Stimulated activated CD8-positive, alpha-beta memory T cell treated with anti-CD3 and anti-CD28 coated beads, Interleukin-12 subunit alpha, Interleukin-12 subunit beta, amount 100 ng/mL, for 24 hours (primary cell): ENCODE data around the gene NRXN3.
A peak's percentile ranks its signal among the peaks of the same experiment; 100 is the strongest.

Experiments used
- DNase-seq: peaks from one replicate; pipeline ENCODE4 v3.0.0-alpha.2; 2020; ENCODE audit errors: extremely low read depth

Gene NRXN3

DNA sequence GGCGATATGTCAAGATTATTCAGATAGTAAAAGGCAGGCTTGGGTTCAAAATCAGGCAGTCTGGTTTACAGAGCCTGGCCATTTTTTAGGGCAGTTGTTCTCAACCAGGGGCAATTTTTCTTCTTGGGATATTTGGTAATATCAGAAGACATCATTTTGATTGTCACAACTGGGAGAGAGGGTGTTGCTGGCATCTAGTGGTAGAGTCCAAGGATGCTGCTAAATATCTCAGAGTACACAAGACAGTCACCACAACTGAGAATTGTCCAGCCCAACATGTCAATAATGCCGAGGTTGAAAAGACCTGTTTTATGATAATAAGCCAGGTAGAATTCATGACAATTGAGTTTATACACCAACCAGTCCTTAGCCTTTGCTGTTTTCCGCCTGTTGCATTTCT, 733.9 kb downstream of the NRXN3 start:
- DNase-seq = no peak

DNA sequence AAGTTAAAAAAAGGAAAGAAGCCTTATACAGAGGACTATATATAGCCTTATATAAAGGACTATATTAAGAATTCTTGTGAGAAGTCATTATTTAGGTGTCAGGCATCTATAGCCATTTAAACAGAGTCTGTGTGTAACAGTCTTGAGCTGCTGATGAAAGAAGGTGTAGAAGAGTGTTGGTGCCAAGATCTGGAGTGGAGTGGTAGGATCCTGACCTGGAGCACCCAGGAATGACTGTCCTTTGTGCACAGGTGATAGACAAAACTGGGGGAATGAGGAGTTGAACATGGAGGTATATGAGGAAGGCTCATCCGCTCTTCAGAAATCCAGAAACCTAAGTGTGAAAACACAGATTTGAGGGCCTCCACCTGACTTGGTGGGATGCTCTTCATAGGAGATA, 747.3 kb downstream of the NRXN3 start:
- no peak for DNase-seq

DNA sequence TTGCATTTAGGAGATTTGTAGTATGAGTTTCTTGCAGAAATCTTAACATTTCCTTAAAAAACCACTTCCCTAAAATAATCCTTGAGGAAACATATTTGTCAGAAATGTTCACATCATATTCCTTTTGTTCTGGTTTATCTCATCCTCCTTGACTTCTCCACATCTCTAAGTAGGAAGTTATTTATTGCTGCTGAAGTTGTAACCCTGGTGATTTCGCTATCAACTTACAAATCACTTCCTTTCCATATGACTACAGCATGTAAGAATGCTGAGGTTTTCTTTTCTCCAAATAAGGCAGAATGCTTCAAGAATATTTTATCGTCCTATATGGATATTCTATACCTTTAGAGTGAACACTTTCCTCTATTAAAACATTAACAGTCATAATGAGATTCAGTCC, 751.7 kb downstream of the NRXN3 start:
- no peak for DNase-seq

DNA sequence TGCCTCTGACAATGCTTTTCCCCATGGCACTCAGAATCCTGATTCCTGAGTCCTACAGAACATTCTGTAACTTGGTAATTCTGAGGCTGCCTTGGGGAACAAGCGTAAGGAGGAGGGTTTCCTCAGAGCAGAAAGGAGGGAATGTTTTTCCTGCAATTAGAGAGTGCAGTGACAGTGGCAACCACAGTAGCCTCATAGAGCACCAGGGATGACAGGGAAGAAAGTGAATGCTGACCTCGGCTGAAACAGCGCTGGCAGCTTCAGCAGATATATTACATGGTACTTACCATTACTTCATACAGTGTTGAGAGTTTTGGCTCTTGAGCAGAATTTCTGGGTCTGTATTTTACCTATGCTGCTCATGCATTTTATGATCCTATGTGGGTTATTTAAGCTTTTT, 757.1 kb downstream of the NRXN3 start:
- DNase-seq = no peak

DNA sequence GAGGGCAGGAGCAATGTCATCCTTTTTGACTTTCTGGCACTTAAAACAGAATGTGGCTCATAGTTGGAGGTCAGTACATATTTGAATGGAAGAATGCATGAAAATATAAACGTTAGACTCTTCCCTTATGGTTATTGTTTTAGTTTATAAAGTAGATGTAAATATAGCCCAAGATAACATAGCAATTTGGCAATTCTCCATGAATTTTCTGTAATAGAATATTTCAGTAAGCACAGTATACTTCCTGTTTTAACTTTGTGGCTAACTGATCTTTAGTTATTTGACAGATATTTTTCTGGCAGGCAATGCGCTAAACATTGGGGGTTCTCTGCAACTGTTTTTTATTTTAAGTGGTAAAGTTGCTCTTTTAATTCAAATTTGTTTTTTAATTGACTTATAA, 763.0 kb downstream of the NRXN3 start:
- DNase-seq = no peak

DNA sequence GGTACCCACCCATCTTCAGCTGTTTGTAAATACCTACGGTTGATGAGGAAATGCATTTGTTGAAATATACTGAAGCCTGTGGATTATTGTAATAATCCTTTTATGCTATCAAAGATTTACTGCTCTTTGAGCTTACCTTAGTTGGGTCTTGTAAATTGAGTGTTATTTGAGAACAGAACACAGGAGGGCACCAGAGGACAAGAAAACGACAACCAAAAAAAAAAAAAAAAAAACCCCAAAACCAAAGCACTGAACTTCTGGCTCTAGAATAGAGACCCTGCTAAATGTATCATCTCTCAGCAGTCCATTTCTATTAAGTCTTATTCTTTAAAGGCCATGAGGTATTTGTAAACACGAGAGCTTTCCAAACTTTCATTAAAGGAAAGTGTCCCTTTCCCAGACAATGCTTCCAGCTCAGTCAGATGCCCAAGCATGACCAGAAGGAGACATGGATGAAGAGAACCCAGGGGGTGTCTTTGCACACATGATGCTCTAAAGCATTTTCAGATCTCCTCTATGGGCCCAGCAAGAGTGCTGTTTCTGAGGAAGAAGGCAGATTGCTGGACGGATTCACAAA, 763.9 kb downstream of the NRXN3 start:
- no peak for DNase-seq

DNA sequence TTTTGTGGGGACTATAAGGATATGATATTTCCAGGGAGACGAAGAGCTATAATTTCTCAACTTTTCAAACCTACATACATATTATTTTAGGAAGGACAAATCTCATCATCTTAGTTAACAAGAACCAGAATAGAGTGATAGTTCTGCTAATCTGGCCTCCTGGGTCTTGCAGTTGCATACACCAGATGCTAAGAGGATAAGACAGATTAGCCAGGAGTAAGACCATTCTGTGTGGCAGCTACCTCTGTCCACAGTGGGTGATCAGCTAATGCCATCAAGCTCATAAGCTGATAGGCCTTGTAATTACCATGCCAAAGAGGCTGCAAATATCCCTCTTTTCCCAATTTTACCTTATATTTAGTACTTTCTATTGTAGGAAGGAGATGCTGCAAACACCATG, 776.8 kb downstream of the NRXN3 start:
- no peak for DNase-seq

DNA sequence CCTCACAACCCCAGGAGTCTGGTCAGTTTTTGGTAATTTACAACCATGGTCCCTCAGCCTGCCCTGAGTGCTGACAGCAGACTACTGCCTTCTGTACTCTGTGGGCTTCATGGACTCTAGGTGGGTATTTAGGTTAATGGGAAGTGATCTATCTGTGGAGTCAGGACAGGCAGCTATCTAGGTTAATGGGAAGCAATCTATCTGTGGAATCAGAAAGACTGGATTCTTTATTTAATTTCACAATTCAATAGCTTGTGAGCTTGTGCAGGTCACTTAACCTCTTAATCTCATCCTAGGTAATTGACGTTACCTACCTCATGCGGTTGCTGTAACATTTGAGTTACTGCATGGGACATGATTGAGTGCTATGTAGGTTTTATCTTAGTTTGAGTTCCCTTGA, 777.5 kb downstream of the NRXN3 start:
- DNase-seq = no peak

DNA sequence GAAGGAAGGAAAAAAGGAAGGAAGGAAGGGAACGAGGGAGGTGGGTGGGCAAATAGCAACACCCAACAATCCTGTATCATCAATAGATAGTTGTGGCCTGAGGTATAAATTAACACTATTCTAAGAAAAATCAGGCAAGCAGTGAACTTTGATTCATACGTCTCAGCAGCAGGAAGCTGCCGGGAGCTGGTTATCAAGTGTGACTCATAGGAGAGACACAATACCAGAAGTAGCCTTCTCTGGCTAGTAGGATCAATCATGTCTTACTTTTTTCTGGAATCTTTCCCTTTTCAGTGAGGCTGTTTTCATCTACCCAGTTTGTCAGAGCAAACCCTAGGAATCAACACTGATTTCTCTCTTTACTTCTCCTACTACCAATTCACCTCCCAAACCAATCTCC, 780.5 kb downstream of the NRXN3 start:
- DNase-seq = no peak

DNA sequence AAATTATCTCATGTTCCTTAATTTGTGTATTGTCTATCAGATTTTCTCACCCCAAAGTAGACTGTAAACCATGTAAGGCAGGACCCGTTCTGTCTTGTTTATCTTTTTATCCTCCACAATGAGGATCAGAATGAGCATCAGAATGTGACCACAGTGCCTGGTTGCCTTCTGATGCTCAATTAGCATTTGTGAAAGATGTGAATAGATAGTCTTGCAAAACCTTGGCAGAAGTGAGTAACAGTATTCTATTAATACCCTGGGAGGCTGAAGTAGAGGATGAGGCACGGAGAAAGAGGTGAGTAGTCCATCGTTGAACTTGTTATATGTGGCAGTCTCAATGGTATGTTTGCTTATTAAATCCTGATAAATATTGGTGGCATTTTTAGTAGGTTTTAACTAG, 781.4 kb downstream of the NRXN3 start:
- DNase-seq = no peak

DNA sequence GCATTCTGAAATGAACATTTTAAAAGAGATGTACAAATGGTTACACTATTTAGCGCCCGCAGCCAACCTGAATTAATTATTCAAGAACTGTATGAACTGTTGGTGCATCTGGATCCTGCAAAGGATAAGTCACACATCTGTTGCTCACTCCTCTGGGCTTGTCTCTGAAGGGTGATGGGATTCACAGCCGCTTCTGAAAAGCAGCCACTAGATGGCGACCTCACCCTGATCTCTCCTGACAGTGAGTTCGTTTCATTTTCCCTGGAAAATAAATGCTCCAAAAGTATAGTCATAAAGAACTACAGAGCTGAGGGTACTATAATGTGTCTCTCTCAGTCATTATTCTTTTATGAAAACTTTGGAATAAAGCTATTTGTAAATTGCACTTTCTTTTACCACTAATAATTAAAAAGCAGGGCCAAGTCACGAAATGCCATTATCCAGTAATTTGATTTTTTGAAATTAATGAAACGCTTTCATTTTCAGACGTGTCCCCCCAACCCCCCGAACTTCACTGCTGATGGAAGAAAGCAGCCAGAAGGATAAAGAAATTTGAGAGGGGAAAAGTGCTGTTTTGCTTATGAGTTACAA, 789.6 kb downstream of the NRXN3 start:
- DNase-seq = peak; percentile 3

DNA sequence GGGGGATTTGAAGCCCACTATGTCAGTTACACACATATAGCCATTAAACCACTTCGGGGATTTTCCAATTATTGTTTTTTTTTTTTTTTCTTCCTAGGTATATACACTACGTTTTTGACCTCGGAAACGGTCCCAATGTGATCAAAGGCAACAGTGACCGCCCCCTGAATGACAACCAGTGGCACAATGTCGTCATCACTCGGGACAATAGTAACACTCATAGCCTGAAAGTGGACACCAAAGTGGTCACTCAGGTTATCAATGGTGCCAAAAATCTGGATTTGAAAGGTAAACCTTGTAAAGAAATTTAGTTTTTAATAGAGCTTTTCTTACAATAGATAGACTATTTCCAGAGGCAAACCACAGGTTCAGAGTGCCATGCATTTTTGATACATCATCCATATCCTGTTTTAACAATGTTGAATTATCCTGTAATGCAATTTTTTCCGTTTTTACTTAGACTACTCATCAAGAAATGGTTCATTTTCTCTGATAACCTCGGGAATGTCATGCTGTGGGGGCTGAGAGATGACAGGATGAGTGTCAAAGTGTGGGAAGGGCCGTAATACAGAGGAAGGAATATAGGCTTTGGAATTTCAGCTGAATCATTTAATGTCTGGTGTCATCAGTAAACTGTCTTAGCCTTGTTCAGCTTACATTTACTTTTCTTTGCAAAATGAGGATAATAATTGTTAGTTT, 797.1 kb downstream of the NRXN3 start:
- no peak for DNase-seq

DNA sequence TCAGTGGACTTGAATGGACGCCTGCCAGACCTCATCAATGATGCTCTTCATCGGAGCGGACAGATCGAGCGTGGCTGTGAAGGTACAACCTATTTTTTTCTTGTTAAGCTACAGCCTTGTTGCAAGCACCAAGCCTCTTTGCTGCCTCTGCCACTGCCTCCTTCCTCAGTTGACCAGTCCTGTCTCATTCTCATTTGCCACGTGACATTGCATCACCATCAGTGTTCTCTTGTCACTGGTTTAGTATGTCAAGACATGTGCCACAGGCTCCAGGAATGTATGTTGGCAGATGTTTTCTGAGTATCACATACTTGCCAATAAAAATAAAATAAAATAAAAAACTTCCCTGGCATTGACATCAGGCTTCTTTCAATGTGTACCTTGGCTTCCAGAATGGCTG, 798.1 kb downstream of the NRXN3 start:
- DNase-seq = no peak

DNA sequence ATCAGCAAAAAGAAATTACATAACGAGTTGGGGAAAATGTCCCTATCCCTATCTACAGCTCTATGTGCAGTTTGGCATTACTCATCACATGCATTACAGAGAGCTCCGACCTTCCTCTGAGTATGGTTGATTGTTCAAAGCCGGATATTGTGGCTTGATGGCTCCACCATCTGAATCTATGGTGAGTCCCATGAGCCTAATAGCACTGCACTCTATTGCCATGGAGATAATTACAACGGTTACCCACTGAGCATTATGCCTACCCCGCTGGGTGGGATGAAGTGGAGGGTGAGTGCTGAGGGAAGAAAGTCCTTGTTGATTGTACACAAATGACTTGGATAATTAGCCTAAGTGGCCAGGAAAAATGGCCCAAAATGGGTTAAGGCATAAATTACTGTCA, 800.5 kb downstream of the NRXN3 start:
- DNase-seq = no peak

DNA sequence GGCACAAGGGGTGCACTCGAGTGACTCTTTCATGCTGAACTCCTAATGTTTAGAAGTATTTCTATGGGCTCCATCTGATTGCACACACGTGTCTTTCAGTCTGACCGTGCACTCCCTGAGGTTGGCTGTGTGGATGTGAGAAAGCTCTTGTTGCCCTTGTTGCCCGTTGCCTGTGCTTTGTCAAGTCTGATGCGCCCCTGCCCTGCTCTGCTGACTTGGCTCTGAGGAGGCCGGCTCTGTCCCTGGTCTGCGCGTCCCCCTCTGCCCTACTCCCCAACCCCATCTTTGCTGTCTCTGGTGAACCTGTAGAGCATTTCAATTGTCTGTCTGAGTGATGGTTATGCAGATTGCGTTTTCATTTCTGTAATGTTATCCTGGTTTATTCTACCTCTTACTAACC, 802.3 kb downstream of the NRXN3 start:
- DNase-seq = no peak

DNA sequence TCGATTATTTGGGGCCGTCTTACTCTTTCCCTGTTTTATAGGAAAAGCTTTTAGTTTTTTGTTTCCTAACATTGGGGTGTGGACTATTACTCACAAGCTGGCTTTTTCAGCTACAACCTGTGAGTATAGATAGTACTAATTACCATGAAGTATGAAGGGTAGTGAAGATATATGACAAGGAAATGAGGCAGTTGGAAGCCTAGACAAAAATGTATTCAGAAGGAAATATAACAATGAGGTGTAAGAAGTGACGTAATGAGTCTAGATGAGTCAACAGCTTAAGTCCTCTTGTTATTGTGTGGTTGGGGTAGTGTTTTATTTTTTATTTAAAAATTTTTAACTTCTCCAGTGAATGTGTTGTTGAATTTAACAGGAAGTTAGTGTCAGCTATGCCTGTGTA, 804.5 kb downstream of the NRXN3 start:
- DNase-seq = no peak

DNA sequence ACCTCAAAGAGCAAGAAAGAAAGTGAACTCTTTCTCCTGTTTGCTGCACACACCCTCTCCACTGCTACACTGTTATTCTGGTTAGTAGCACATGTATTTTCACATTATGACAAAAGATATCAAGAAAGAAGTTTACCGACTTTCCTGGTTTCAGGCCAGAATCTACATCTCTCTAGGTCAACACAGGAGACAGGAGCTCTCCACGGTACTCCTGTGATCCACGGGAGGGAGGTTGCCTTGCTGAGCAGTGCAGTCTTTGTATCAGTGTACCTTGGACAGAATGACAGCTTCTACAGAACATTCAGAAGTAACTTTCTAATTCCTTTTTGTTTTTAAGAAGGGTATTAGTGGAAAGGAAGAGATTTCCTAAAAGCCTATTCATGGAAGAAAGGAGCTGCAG, 805.6 kb downstream of the NRXN3 start:
- DNase-seq = no peak

DNA sequence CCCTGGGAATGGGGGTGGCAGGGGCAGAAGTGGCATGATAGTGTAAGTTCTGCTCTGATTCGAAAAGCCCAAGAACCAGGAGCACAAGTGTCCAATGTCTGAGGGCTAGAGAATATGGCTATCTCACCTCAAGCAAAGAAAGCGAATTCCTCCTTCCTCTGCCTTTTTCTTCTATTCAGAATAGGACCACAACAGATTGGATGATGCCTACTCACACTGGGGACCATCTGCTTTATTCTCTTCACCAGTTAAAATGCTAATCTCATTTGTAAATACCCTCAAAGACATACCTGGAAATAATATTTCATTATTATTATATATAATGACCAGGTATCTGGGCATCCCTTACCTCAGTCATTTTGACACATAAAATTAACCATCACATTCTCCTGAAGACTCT, 808.7 kb downstream of the NRXN3 start:
- no peak for DNase-seq

DNA sequence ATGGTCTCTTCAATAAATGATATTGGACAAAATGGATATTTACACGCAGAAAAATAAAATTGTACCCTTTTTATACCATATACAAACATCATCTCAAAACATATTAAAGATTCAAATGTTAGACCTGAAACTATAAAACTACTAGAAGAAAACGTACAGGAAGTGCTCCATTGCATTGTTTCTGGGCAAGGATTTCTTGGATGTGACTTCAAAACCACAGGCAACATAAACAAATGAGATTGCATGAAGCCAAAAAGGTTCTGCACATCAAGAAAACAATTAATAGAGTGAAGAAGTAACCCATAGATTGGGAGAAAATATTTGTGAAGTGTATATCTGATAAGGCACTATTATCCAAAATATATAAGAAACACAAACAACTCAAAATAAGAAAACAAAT, 812.4 kb downstream of the NRXN3 start:
- no peak for DNase-seq

DNA sequence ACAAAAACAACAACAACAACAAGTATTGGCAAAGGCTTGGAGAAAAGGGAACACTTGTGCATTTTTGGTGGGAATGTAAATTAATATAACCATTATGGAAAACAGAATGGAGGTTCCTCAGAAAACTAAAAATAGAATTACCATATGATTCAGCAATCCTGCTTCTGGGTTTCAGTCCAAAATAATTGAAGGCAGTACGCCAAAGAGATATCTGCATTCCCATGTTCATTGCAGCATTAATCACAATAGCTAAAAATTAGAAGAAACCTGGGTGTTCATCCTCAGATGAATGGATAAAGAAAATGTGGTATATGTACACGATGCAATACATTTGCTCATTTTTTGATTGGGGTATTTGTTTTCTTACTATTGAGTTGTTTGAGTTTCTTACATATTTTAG, 813.0 kb downstream of the NRXN3 start:
- DNase-seq = no peak

DNA sequence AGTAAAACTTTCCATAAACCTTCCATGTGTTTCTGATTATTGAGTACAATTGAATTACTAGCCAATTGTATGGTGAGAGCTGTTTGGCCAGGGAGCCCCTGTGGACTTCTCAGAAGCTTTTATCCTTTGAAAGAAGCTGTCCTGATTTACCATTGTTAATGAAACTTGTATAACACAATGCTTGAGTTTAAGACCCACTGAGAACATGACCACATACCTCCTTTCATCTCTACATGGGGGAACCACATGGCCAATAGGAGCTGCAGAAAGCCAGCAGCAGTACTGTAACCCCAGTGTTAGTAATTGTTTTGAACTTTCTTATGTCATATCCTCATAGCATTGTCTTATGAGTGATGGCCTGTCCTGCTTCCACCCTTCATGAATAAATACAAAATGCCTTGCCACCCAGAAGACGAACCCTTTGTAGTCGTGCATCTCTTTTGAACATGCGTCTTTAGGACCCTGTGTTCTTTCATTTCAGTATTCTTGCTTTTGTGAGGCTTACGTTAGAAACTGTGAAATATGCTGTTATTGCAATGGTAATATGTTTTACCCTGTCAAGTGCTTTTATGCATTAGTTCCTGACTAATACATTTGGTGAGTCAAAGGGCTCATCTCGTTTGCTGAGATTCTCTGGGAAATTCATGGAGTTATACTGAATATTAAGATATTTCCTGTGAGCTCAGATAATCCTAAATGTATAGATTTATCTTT, 815.7 kb downstream of the NRXN3 start:
- DNase-seq = no peak

DNA sequence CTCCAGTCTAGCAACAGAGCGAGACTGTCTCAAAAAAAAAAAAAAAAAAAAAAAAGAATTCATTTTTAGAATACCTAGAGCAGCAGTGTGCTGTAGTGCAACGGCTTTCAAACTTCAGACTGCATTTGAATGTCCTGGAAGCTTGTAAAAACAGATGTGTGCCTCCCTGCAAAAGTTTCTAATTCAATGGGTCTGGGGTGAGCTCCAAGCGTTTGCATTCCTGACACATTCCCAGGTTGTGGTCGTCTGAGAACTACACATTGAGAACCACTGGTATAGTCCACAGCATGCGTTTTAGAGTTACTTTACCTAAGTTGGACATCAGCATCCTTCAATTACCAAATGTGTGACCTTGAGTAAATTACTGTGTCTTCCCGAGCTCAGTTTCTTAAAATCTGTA, 816.8 kb downstream of the NRXN3 start:
- no peak for DNase-seq

DNA sequence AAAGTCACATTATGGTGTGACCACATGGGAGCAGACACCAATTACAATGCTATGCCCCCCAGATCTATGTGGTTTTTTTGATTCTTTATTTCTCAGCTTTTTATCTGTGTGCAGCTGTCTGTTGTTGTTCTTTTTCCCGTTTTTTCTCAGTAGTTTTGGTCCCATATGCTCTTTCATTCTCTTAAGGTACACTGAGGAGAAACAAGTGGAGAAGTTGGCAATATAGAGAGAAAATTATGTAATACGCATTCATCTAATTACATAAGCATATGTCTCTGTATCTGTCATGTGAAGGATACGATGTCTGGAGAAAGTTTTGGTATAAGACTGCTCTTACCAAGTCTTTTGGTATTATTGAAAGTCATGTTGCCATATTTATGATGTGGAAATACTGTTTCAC, 819.0 kb downstream of the NRXN3 start:
- DNase-seq = no peak
